WTC11 (cell line): ENCODE measurements around the gene GBP7. TPM values are rescaled to one million over a fixed set of nuclear protein-coding genes. Genes with fewer than 3 reads are reported as not detected.
A peak's percentile ranks its signal among the peaks of the same experiment; 100 is the strongest.

ENCODE experiments used
- ATAC-seq: fragments of 200-7000 bp; cut with Tn5 transposase; 2 replicates; pipeline ENCODE4 v1.10.0; 2021; ENCODE audit warnings: mild to moderate bottlenecking, moderate library complexity
- CTCF ChIA-PET: fragments of 300-600 bp; sonication (Branson Sonifier 250); formaldehyde crosslinking; loops from one replicate; lab custom pipeline; 2021; ENCODE audit warnings: antibody characterized with exemption; lab: Charles Lee
- POLR2A ChIA-PET: fragments of 350-600 bp; sonication (Branson Sonifier 250); formaldehyde crosslinking; loops from one replicate; lab custom pipeline; 2021; ENCODE audit warnings: antibody characterized with exemption; lab: Charles Lee
- DNase-seq: peaks from one replicate; pipeline ENCODE4 v3.0.0; 2021; ENCODE audit warnings: low spot score
- H3K27ac Mint-ChIP-seq: 2 replicates; pipeline ENCODE4 v1.8.0; 2021; ENCODE audit warnings: mixed read lengths
- H3K27me3 Mint-ChIP-seq: 2 replicates; pipeline ENCODE4 v1.8.0; 2021; ENCODE audit warnings: low read depth, mild to moderate bottlenecking, moderate library complexity, mixed read lengths
- H3K36me3 Mint-ChIP-seq: 2 replicates; pipeline ENCODE4 v1.8.0; 2021; ENCODE audit warnings: mixed read lengths
- H3K4me1 Mint-ChIP-seq: 2 replicates; pipeline ENCODE4 v1.8.0; 2022; ENCODE audit warnings: mixed read lengths
- H3K4me3 Mint-ChIP-seq: 2 replicates; pipeline ENCODE4 v1.8.0; 2021; ENCODE audit warnings: mild to moderate bottlenecking, moderate library complexity, mixed read lengths
- H3K9me3 Mint-ChIP-seq: 2 replicates; pipeline ENCODE4 v1.8.0; 2021; ENCODE audit warnings: mixed read lengths
- AR ChIP-seq: fragments of 250-450 bp; sonication (Bioruptor Pico); IDR thresholded peaks from 2 replicates; pipeline ENCODE4 v1.9.0; 2021; ENCODE audit warnings: mild to moderate bottlenecking
- ELF4 ChIP-seq: sonication (generic); formaldehyde crosslinking; IDR thresholded peaks from 2 replicates; pipeline ENCODE4 v1.8.1; 2022; ENCODE audit warnings: low read depth, mild to moderate bottlenecking, moderate library complexity, missing genetic modification reagents
- ERG ChIP-seq: fragments of 250-450 bp; sonication (Bioruptor Pico); IDR thresholded peaks from 2 replicates; pipeline ENCODE4 v1.8.0; 2021; ENCODE audit warnings: mild to moderate bottlenecking
- ETV6 ChIP-seq: sonication (generic); formaldehyde crosslinking; IDR thresholded peaks from 2 replicates; pipeline ENCODE4 v1.8.1; 2022; ENCODE audit warnings: mild to moderate bottlenecking, missing genetic modification reagents
- FOXJ3 ChIP-seq: sonication (generic); formaldehyde crosslinking; IDR thresholded peaks from 2 replicates; pipeline ENCODE4 v1.9.0; 2021; ENCODE audit warnings: missing genetic modification reagents, mild to moderate bottlenecking, borderline replicate concordance
- FOXK1 ChIP-seq: sonication (generic); formaldehyde crosslinking; IDR thresholded peaks from 2 replicates; pipeline ENCODE4 v1.8.0; 2022; ENCODE audit warnings: mild to moderate bottlenecking, moderate library complexity, missing genetic modification reagents
- GRHL2 ChIP-seq: fragments of 250-450 bp; sonication (Bioruptor Pico); IDR thresholded peaks from 2 replicates; pipeline ENCODE4 v1.8.0; 2022; ENCODE audit warnings: mild to moderate bottlenecking, moderate library complexity; ENCODE audit not compliant: insufficient replicate concordance, severe bottlenecking
- GTF2I ChIP-seq: fragments of 250-450 bp; sonication (Bioruptor Pico); conservative IDR thresholded peaks from 2 replicates; pipeline ENCODE4 v1.4.0; 2021; ENCODE audit warnings: mild to moderate bottlenecking
- JUN ChIP-seq: sonication (generic); formaldehyde crosslinking; IDR thresholded peaks from 2 replicates; pipeline ENCODE4 v1.8.0; 2023; ENCODE audit warnings: mild to moderate bottlenecking, missing genetic modification reagents
- MYBL2 ChIP-seq: sonication (generic); formaldehyde crosslinking; IDR thresholded peaks from 2 replicates; pipeline ENCODE4 v1.8.1; 2023; ENCODE audit warnings: mild to moderate bottlenecking, moderate library complexity, missing genetic modification reagents
- NFYB ChIP-seq: sonication (generic); formaldehyde crosslinking; conservative IDR thresholded peaks from 2 replicates; pipeline ENCODE4 v1.8.0; 2022; ENCODE audit warnings: low read depth, missing genetic modification reagents
- NR2C2 ChIP-seq: sonication (generic); formaldehyde crosslinking; IDR thresholded peaks from 2 replicates; pipeline ENCODE4 v1.8.0; 2022; ENCODE audit warnings: mild to moderate bottlenecking, missing genetic modification reagents
- PREB ChIP-seq: sonication (generic); formaldehyde crosslinking; IDR thresholded peaks from 2 replicates; pipeline ENCODE4 v1.8.1; 2022; ENCODE audit warnings: mild to moderate bottlenecking, missing genetic modification reagents, moderate library complexity, borderline replicate concordance
- RELA ChIP-seq: sonication (generic); formaldehyde crosslinking; IDR thresholded peaks from 2 replicates; pipeline ENCODE4 v1.8.1; 2022; ENCODE audit warnings: missing genetic modification reagents, mild to moderate bottlenecking, borderline replicate concordance
- TEAD4 ChIP-seq: sonication (generic); formaldehyde crosslinking; IDR thresholded peaks from 2 replicates; pipeline ENCODE4 v1.8.0; 2022; ENCODE audit warnings: mild to moderate bottlenecking, missing genetic modification reagents
- ZNF263 ChIP-seq: sonication (generic); formaldehyde crosslinking; IDR thresholded peaks from 2 replicates; pipeline ENCODE4 v1.8.1; 2022; ENCODE audit warnings: low read depth, mild to moderate bottlenecking, moderate library complexity, missing genetic modification reagents
- ZNF317 ChIP-seq: sonication (generic); formaldehyde crosslinking; IDR thresholded peaks from 2 replicates; pipeline ENCODE4 v1.8.1; 2023; ENCODE audit warnings: low read depth, mild to moderate bottlenecking, moderate library complexity, missing genetic modification reagents, borderline replicate concordance
- total RNA-seq: library from RNA; stranded (reverse); gene quantifications from 3 replicates; pipeline ENCODE4 v1.2.3, GENCODE V29; 2021
- TF ChIP-seq, protein P1 (sequence below): fragments of 250-450 bp; sonication (Bioruptor Pico); conservative IDR thresholded peaks from 2 replicates; pipeline ENCODE4 v1.9.0; 2021; ENCODE audit warnings: mild to moderate bottlenecking
- TF ChIP-seq, protein P2 (sequence below): sonication (generic); formaldehyde crosslinking; IDR thresholded peaks from 2 replicates; pipeline ENCODE4 v1.8.1; 2023; ENCODE audit warnings: mild to moderate bottlenecking, missing genetic modification reagents
- TF ChIP-seq, protein P3 (sequence below): sonication (generic); formaldehyde crosslinking; IDR thresholded peaks from 2 replicates; pipeline ENCODE4 v1.8.0; 2022; ENCODE audit warnings: mild to moderate bottlenecking, missing genetic modification reagents

GBP7 gene
- total RNA-seq, 1 experiment from 2014 or later: not detected

GRCh38 chr1:89098857-89099256 lies 76.9 kb downstream of the GBP7 start (continued):
- TF ChIP-seq, protein P1, sequence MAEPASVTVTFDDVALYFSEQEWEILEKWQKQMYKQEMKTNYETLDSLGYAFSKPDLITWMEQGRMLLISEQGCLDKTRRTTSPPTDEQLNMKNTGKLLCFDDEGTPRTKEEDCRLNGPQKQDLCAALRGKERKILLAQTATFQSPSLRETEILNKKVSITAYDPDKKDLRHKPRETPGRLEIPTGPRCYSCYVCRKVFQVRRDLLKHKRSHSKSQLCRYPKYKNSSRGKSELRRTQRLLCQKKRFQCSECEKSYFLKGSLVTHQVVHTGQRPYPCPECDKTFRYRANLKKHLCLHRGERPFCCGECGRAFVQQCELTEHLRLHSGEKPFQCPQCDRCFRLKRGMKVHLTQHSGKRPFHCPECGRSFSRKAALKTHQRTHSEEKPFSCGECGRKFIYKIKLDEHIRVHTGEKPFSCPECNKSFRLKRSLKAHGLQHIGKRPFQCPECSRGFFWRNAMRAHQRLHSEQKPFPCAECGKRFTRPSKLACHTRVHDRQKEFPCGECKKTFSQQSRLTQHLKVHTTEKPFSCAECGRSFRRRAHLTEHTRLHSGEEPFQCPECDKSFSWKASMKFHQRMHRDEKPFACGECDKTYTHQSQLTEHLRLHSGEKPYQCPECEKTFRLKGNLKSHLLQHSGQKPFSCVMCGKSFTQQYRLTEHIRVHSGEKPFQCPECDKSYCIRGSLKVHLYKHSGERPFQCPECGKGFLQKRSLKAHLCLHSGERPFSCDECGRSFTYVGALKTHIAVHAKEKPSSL (CRISPR knock-in tag): no peak
- TF ChIP-seq RELA (CRISPR knock-in tag) (no peak), AR (CRISPR knock-in tag) (no peak), ETV6 (no peak), ZNF317 (no peak), FOXK1 (CRISPR knock-in tag) (no peak)
- TF ChIP-seq, protein P2, sequence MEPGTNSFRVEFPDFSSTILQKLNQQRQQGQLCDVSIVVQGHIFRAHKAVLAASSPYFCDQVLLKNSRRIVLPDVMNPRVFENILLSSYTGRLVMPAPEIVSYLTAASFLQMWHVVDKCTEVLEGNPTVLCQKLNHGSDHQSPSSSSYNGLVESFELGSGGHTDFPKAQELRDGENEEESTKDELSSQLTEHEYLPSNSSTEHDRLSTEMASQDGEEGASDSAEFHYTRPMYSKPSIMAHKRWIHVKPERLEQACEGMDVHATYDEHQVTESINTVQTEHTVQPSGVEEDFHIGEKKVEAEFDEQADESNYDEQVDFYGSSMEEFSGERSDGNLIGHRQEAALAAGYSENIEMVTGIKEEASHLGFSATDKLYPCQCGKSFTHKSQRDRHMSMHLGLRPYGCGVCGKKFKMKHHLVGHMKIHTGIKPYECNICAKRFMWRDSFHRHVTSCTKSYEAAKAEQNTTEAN (CRISPR knock-in tag): no peak

DNA sequence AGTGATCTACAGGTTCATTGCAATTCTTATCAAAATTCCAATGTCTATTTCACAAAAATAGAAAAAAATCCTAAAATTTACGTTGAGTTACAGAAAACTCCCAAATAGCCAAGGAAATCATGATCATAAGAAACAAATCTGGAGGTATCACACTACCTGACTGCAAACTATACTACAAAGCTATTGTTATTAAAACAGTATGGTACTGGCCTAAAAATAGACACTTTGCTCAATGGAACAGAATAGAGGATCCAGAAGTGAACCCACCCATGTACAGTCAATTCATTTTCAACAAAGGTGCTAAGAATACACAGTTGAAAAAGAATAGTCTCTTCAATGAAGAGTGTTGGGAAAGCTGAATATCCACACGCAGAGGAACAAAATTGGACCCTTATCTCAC lies 80.1 kb downstream of the GBP7 start:
- H3K4me3 Mint-ChIP-seq: no peak overlapping the region
- no peaks in the 10 kb centered on the region for H3K27me3 Mint-ChIP-seq
- peaks cover 20% of the 10 kb centered on the region for H3K36me3 Mint-ChIP-seq
- no peak overlapping the region for H3K27ac Mint-ChIP-seq
- H3K9me3 Mint-ChIP-seq: peaks cover 51% of the 10 kb centered on the region
- ChIA-PET CTCF (no interaction called here), POLR2A (no interaction called here)
- ATAC-seq (no peak), DNase-seq (no peak)
- peak; percentile 78; the same call in 1 of the 2 replicates for TF ChIP-seq GTF2I (CRISPR knock-in tag)
- no peak for TF ChIP-seq PREB (CRISPR knock-in tag)
- no peak for TF ChIP-seq ERG (CRISPR knock-in tag)
- peaks cover 3% of the 10 kb centered on the region; the same call in 1 of the 2 replicates for H3K4me1 Mint-ChIP-seq

GRCh38 chr1:89089962-89090361 lies 85.8 kb downstream of the GBP7 start:
- Mint-ChIP-seq H3K4me1 (peaks cover 16% of the 10 kb centered on the region), H3K36me3 (no peaks in the 10 kb centered on the region), H3K27ac (no peak overlapping the region), H3K4me3 (no peak overlapping the region), H3K9me3 (peaks cover 10% of the 10 kb centered on the region; the same call in 1 of the 2 replicates), H3K27me3 (no peaks in the 10 kb centered on the region)
- CTCF ChIA-PET: no interaction called here
- ATAC-seq (no peak), DNase-seq (no peak)
- POLR2A ChIA-PET: no interaction called here
- no peak for TF ChIP-seq ZNF263 (CRISPR knock-in tag)
- no peak for TF ChIP-seq MYBL2
- TF ChIP-seq NFYB: no peak
- TF ChIP-seq GRHL2 (CRISPR knock-in tag): no peak
- no peak for TF ChIP-seq ELF4 (CRISPR knock-in tag)
- no peak for TF ChIP-seq JUN (CRISPR knock-in tag)
- no peak for TF ChIP-seq NR2C2 (CRISPR knock-in tag)
- TF ChIP-seq FOXJ3: no peak
- TF ChIP-seq GTF2I (CRISPR knock-in tag): no peak
- no peak for TF ChIP-seq FOXK1 (CRISPR knock-in tag)
- TF ChIP-seq ERG (CRISPR knock-in tag): no peak
- TF ChIP-seq TEAD4: no peak
- TF ChIP-seq, protein P3, sequence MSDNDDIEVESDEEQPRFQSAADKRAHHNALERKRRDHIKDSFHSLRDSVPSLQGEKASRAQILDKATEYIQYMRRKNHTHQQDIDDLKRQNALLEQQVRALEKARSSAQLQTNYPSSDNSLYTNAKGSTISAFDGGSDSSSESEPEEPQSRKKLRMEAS (CRISPR knock-in tag): no peak
